Upper lobe of left lung (tissue), 6 donors: ENCODE results near the gene JMJD8. TPM values are rescaled to one million over a fixed set of nuclear protein-coding genes. Genes with fewer than 3 reads are reported as not detected.
A peak's percentile ranks its signal among the peaks of the same experiment; 100 is the strongest.

Experiments used
- ATAC-seq, 2 donors: fragments of 200-7000 bp; cut with Tn5 transposase; one replicate each; pipeline ENCODE4 v1.9.1; 2022; ENCODE audit warnings: mild to moderate bottlenecking in 2 of 2, moderate library complexity in 2 of 2; ENCODE audit not compliant: low FRiP score in 2 of 2
- DNase-seq, 2 donors: peaks; one replicate each; pipeline ENCODE4 v3.0.0-alpha.2; 2019 to 2020
- H3K27ac ChIP-seq, 4 donors: fragments of 200-600 bp; sonication (generic); one replicate each; pipeline ENCODE4 v1.5.1; 2016 to 2019
- H3K27me3 ChIP-seq, 4 donors: fragments of 200-600 bp; sonication (generic); one replicate each; pipeline ENCODE4 v1.5.1; 2017 to 2019
- H3K36me3 ChIP-seq, 4 donors: fragments of 200-600 bp; sonication (generic); one replicate each; pipeline ENCODE4 v1.5.1; 2016 to 2019
- H3K4me1 ChIP-seq, 4 donors: fragments of 200-600 bp; sonication (generic); one replicate each; pipeline ENCODE4 v1.5.1; 2018 to 2019
- H3K4me3 ChIP-seq, 4 donors: fragments of 200-600 bp; sonication (generic); one replicate each; pipeline ENCODE4 v1.5.1; 2017 to 2019; ENCODE audit warnings: mild to moderate bottlenecking in 2 of 4, moderate library complexity in 1 of 4
- H3K9me3 ChIP-seq, 4 donors: fragments of 200-600 bp; sonication (generic); one replicate each; pipeline ENCODE4 v1.5.1; 2018 to 2019
- CTCF ChIP-seq, 6 experiments: fragments of 450-650 bp in 4 of 6; fragments of 200-600 bp in 2 of 6; sonication (generic) in 2 of 6; IDR thresholded peaks; one replicate each; pipeline ENCODE4 v1.5.1; 2016 to 2019; ENCODE audit warnings: antibody characterized with exemption in 6 of 6
- EP300 ChIP-seq, 4 donors: sonication (generic); formaldehyde crosslinking; IDR thresholded peaks; one replicate each; pipeline ENCODE4 v1.5.1; 2017; ENCODE audit warnings: antibody characterized with exemption in 4 of 4, control low read depth in 2 of 4
- POLR2A ChIP-seq, 4 donors: fragments of 450-650 bp; IDR thresholded peaks; one replicate each; pipeline ENCODE4 v1.5.1; 2016 to 2017; ENCODE audit warnings: antibody characterized with exemption in 4 of 4, mild to moderate bottlenecking in 2 of 4
- POLR2AphosphoS5 ChIP-seq, 2 donors: sonication (generic); formaldehyde crosslinking; IDR thresholded peaks; one replicate each; pipeline ENCODE4 v1.5.1; 2017; ENCODE audit warnings: antibody characterized with exemption in 2 of 2
- WGBS, 2 donors: methylation state at CpG; one replicate each; pipeline ENCODE4 v1.1.5; 2017 to 2018; 5-methylcytosine and 5-hydroxymethylcytosine counted together
- total RNA-seq, 6 donors: library from RNA; depleted of rRNA in 4 of 6; stranded (reverse); fragments of >200 nt in 4 of 6; gene quantifications; one replicate each; pipeline versions ENCODE4 v1.1.0 to v1.2.1, GENCODE V29; 2016 to 2021
- donor health status: DM: no; HTN: no; CAD: no; lungs with moderate emphysema.
- donor health status: DM: no; HTN: yes; CAD: no; lungs with severe emphysema.

JMJD8 gene
- total RNA-seq, 6 donors from 2014 or later: 60.0 to 109 (median 65.5) TPM

- Histone ChIP-seq H3K4me1 (peaks cover 16 to 24% (median 16%) of the 10 kb centered on the region in 4 donors), H3K27ac (no peak overlapping the region), H3K36me3 (peaks cover 15 to 26% (median 24%) of the 10 kb centered on the region in 4 donors), H3K4me3 (no peak overlapping the region), H3K9me3 (no peaks in the 10 kb centered on the region), H3K27me3 (no peaks in the 10 kb centered on the region)
- TF ChIP-seq EP300 (IDR thresholded peaks at IDR 0.05) (no peak), POLR2A (IDR thresholded peaks at IDR 0.05) (no peak), POLR2AphosphoS5 (IDR thresholded peaks at IDR 0.05) (no peak), CTCF (IDR thresholded peaks at IDR 0.05) (no peak)
- ATAC-seq (no peak), DNase-seq (no peak)
- 91 to 96% methylated on average over 6 to 13 of the region's 13 CpGs for WGBS, 2 donors
Measured at GRCh38 chr16:666572-666971, 17.6 kb downstream of the JMJD8 start.

GRCh38 chr16:662597-662996 lies 21.5 kb downstream of the JMJD8 start:
- no peak overlapping the region for H3K27ac ChIP-seq
- no peak for TF ChIP-seq EP300 (IDR thresholded peaks at IDR 0.05)
- no peak for TF ChIP-seq CTCF (IDR thresholded peaks at IDR 0.05)
- no peak for TF ChIP-seq POLR2AphosphoS5 (IDR thresholded peaks at IDR 0.05)
- no peak for TF ChIP-seq POLR2A (IDR thresholded peaks at IDR 0.05)
- WGBS, 2 donors: 94% methylated on average over 14 to 21 of the region's 21 CpGs
- H3K27me3 ChIP-seq: no peaks in the 10 kb centered on the region
- no peaks in the 10 kb centered on the region for H3K9me3 ChIP-seq
- ATAC-seq: no peak
- peaks cover 0 to 12% (median 7%) of the 10 kb centered on the region in 4 donors for H3K36me3 ChIP-seq
- peaks cover 17 to 27% (median 19%) of the 10 kb centered on the region in 4 donors for H3K4me1 ChIP-seq
- no peak overlapping the region for H3K4me3 ChIP-seq
- DNase-seq: no peak

GRCh38 chr16:662095-662494 lies 22.0 kb downstream of the JMJD8 start:
- no peak for TF ChIP-seq POLR2A (IDR thresholded peaks at IDR 0.05)
- TF ChIP-seq POLR2AphosphoS5 (IDR thresholded peaks at IDR 0.05): no peak
- TF ChIP-seq EP300 (IDR thresholded peaks at IDR 0.05): no peak
- no peak for TF ChIP-seq CTCF (IDR thresholded peaks at IDR 0.05)
- Histone ChIP-seq H3K27ac (no peak overlapping the region), H3K9me3 (no peaks in the 10 kb centered on the region), H3K4me1 (peaks cover 13 to 22% (median 14%) of the 10 kb centered on the region in 4 donors), H3K4me3 (no peak overlapping the region), H3K36me3 (peaks cover 0 to 17% (median 7%) of the 10 kb centered on the region in 4 donors), H3K27me3 (no peaks in the 10 kb centered on the region)
- ATAC-seq (no peak), DNase-seq (no peak)
- WGBS, 2 donors: 91 to 100% methylated on average over 4 to 11 of the region's 19 CpGs

- no peak for ATAC-seq
- 51 to 67% methylated on average over 25 to 34 of the region's 35 CpGs for WGBS, 2 donors
- H3K27ac ChIP-seq: peak overlapping the region in 3 of 4 donors; percentile 64 to 79 (median 78)
- TF ChIP-seq EP300 (IDR thresholded peaks at IDR 0.05): no peak
- peak in 1 of 6 experiments; percentile 6 for TF ChIP-seq CTCF (IDR thresholded peaks at IDR 0.05)
- no peaks in the 10 kb centered on the region for H3K9me3 ChIP-seq
- H3K36me3 ChIP-seq: peaks cover 0 to 23% (median 7%) of the 10 kb centered on the region in 4 donors
- H3K4me3 ChIP-seq: peak overlapping the region in 3 of 4 donors; percentile 22 to 39 (median 30)
- DNase-seq: no peak
- H3K27me3 ChIP-seq: no peaks in the 10 kb centered on the region
- H3K4me1 ChIP-seq: peaks cover 13 to 20% (median 14%) of the 10 kb centered on the region in 4 donors
Measured at GRCh38 chr16:661184-661821, 22.8 kb downstream of the JMJD8 start.
